ENCODE measurements around the gene NCOA1.
"Not testable (repeated sequence)": the region's sequence is repeated elsewhere in the genome, so short reads cannot be mapped to it uniquely, and the experiment has no call there.

The NCOA1 gene

GRCh38 chr2:24756789-24757188 lies 265.7 kb downstream of the NCOA1 start:
- no peak for DNase-seq

- DNase-seq = no peak
These were observed 270.8 kb downstream of the NCOA1 start for GRCh38 chr2:24761866-24762265.

- DNase-seq = no peak
These were observed 271.5 kb downstream of the NCOA1 start for GRCh38 chr2:24762518-24762917.

GRCh38 chr2:24763843-24764242 lies 272.8 kb downstream of the NCOA1 start:
- DNase-seq = no peak

- no peak for DNase-seq
These were observed 275.6 kb downstream of the NCOA1 start for GRCh38 chr2:24766609-24767008.

GRCh38 chr2:24768013-24768412 lies 277.0 kb downstream of the NCOA1 start:
- no peak for DNase-seq

GRCh38 chr2:24768601-24769000 lies 277.5 kb downstream of the NCOA1 start:
- no peak for DNase-seq

GRCh38 chr2:24771061-24771460 lies 280.0 kb downstream of the NCOA1 start:
- DNase-seq = no peak

- no peak for DNase-seq
These were observed 280.9 kb downstream of the NCOA1 start for GRCh38 chr2:24771764-24772586.

GRCh38 chr2:24774373-24774772 lies 283.3 kb downstream of the NCOA1 start:
- DNase-seq = no peak

- DNase-seq = no peak
These were observed 288.1 kb downstream of the NCOA1 start for GRCh38 chr2:24779116-24779515.

- DNase-seq = no peak
These were observed 292.6 kb downstream of the NCOA1 start for GRCh38 chr2:24783641-24784040.

- DNase-seq = no peak
These were observed 294.7 kb downstream of the NCOA1 start for GRCh38 chr2:24785671-24786321.

GRCh38 chr2:24787532-24787931 lies 296.5 kb downstream of the NCOA1 start:
- DNase-seq = no peak

- no peak for DNase-seq
These were observed 297.8 kb downstream of the NCOA1 start for GRCh38 chr2:24788816-24789215.

- no peak for DNase-seq
These were observed 300.4 kb downstream of the NCOA1 start for GRCh38 chr2:24791452-24791851.

- DNase-seq = no peak
These were observed 301.5 kb downstream of the NCOA1 start for GRCh38 chr2:24792542-24792873.

GRCh38 chr2:24792874-24793760 lies 302.1 kb downstream of the NCOA1 start, which contains the start of the genes CENPO and PTRHD1:
Gene CENPO (plus strand): TSS chr2:24793425. CDS start chr2:24793920, 495 bp downstream.
Gene PTRHD1 (minus strand): TSS chr2:24793391. CDS start chr2:24793377, 14 bp downstream.
- DNase-seq = peak; percentile 92

- DNase-seq = peak; percentile 44
These were observed 302.8 kb downstream of the NCOA1 start for GRCh38 chr2:24793761-24794435.

- DNase-seq = no peak
These were observed 306.6 kb downstream of the NCOA1 start for GRCh38 chr2:24797644-24798043.

- not testable (repeated sequence) for DNase-seq
These were observed 309.4 kb downstream of the NCOA1 start for GRCh38 chr2:24800487-24800886.

GRCh38 chr2:24805811-24806660 lies 315.0 kb downstream of the NCOA1 start:
- DNase-seq = not testable (repeated sequence)
